ENCODE results near the gene TEX11.

TEX11 gene

GRCh38 chrX:70552130-70552704, 356.3 kb downstream of the TEX11 start:
- Histone ChIP-seq H3K4me3 (ENCODE audit: low read depth, low read length) (no peak overlapping the region), H3K4me1 (ENCODE audit: control insufficient read depth, insufficient read depth, low read length) (no peaks in the 10 kb centered on the region), H3K36me3 (ENCODE audit: control insufficient read depth in 2 of 2, insufficient read depth in 1 of 2, low read length in 2 of 2) (no peaks in the 10 kb centered on the region), H3K27ac (ENCODE audit: extremely low read depth, low read depth, low read length) (no peak overlapping the region), H3K9me3 (ENCODE audit: control insufficient read depth, insufficient read depth, low read depth, low read length) (no peaks in the 10 kb centered on the region)
- POLR2A ChIA-PET: no interaction called here
- no peak for TF ChIP-seq ZBTB26 (tag by site-specific recombination; optimal IDR thresholded peaks at IDR 0.05)
- TF ChIP-seq PRDM6 (tag by site-specific recombination; IDR thresholded peaks at IDR 0.05): peak; percentile 52; the same call in 1 of the 2 replicates
- CTCF ChIA-PET: interaction anchor here (0.9 to 5.2 kb wide), 2 partner anchors 8 to 99 kb away, joined by 3 to 48 read pairs; no protein-coding TSS in a partner anchor

- ChIA-PET POLR2A (no interaction called here), CTCF (interaction anchor here (1.4 to 1.6 kb wide), 2 partner anchors 97 to 116 kb away, joined by 4 read pairs; no protein-coding TSS in a partner anchor)
- no peaks in the 10 kb centered on the region for H3K4me1 ChIP-seq (ENCODE audit: control insufficient read depth, insufficient read depth, low read length)
- TF ChIP-seq ZNF174 (tag by site-specific recombination; IDR thresholded peaks at IDR 0.05): no peak
- no peak for TF ChIP-seq IKZF3 (tag by site-specific recombination; IDR thresholded peaks at IDR 0.05)
- no peak for TF ChIP-seq SCRT1 (tag by site-specific recombination; IDR thresholded peaks at IDR 0.05; ENCODE audit: borderline replicate concordance)
- no peak for TF ChIP-seq ZBTB7A (tag by site-specific recombination; IDR thresholded peaks at IDR 0.05; ENCODE audit: low read depth)
- TF ChIP-seq CTCF (tag by site-specific recombination; IDR thresholded peaks at IDR 0.05): no peak
- no peak for TF ChIP-seq ZNF266 (tag by site-specific recombination; IDR thresholded peaks at IDR 0.05; ENCODE audit: low read depth)
- TF ChIP-seq FEZF1 (tag by site-specific recombination; IDR thresholded peaks at IDR 0.05): no peak
- TF ChIP-seq ZFP41 (tag by site-specific recombination; IDR thresholded peaks at IDR 0.05; ENCODE audit: borderline replicate concordance): no peak
- TF ChIP-seq KLF9 (tag by site-specific recombination; IDR thresholded peaks at IDR 0.05; ENCODE audit: low read depth): no peak
- TF ChIP-seq PRDM1 (tag by site-specific recombination; IDR thresholded peaks at IDR 0.05): no peak
- no peak for TF ChIP-seq OVOL3 (tag by site-specific recombination; IDR thresholded peaks at IDR 0.05)
- TF ChIP-seq ZNF426 (tag by site-specific recombination; IDR thresholded peaks at IDR 0.05): no peak
- TF ChIP-seq ZNF701 (tag by site-specific recombination; IDR thresholded peaks at IDR 0.05): no peak
- TF ChIP-seq ZNF26 (tag by site-specific recombination; IDR thresholded peaks at IDR 0.05): no peak
- TF ChIP-seq ZNF423 (tag by site-specific recombination; IDR thresholded peaks at IDR 0.05): no peak
- no peak for TF ChIP-seq ZSCAN4 (tag by site-specific recombination; IDR thresholded peaks at IDR 0.05)
- TF ChIP-seq ZNF394 (tag by site-specific recombination; IDR thresholded peaks at IDR 0.05; ENCODE audit: borderline replicate concordance): no peak
- no peak for TF ChIP-seq EGR2 (tag by site-specific recombination; IDR thresholded peaks at IDR 0.05; ENCODE audit: low read depth)
- no peak overlapping the region for H3K4me3 ChIP-seq (ENCODE audit: low read depth, low read length)
- no peak overlapping the region for H3K27ac ChIP-seq (ENCODE audit: extremely low read depth, low read depth, low read length)
- H3K9me3 ChIP-seq (ENCODE audit: control insufficient read depth, insufficient read depth, low read depth, low read length): no peaks in the 10 kb centered on the region
- H3K36me3 ChIP-seq (ENCODE audit: control insufficient read depth in 2 of 2, insufficient read depth in 1 of 2, low read length in 2 of 2): no peaks in the 10 kb centered on the region; a peak in 1 of 3 replicates
These were observed 359.1 kb downstream of the TEX11 start for GRCh38 chrX:70549429-70549828.
